GM23338 (cell line): ENCODE data around the gene PPFIA2. TPM values are rescaled to one million over a fixed set of nuclear protein-coding genes. Genes with fewer than 3 reads are reported as not detected.

Experiments used
- ATAC-seq: fragments of 200-7000 bp; cut with Tn5 transposase; 3 replicates; pipeline ENCODE4 v1.9.1; 2020
- DNase-seq: peaks from one replicate; pipeline ENCODE4 v3.0.0-alpha.2; 2015; ENCODE audit warnings: low spot score
- H2AFZ ChIP-seq: fragments of 200-600 bp; sonication (generic); 2 replicates; pipeline ENCODE4 v1.8.0; 2016; ENCODE audit warnings: antibody characterized with exemption, mild to moderate bottlenecking, moderate library complexity
- H3F3A ChIP-seq: fragments of 200-600 bp; sonication (generic); replicated peaks from 2 replicates; pipeline ENCODE4 v1.8.0; 2017; ENCODE audit warnings: antibody characterized with exemption, mixed run types, low read depth
- H3K27ac ChIP-seq: fragments of 200-600 bp; sonication (generic); 2 replicates; pipeline ENCODE4 v1.6.1; 2016; ENCODE audit warnings: low read depth
- H3K27me3 ChIP-seq: fragments of 200-600 bp; sonication (generic); 2 replicates; pipeline ENCODE4 v1.8.0; 2016; ENCODE audit warnings: mild to moderate bottlenecking, mixed run types, moderate library complexity; ENCODE audit not compliant: insufficient read depth
- H3K36me3 ChIP-seq: fragments of 200-600 bp; sonication (generic); 2 replicates; pipeline ENCODE4 v1.8.0; 2016; ENCODE audit warnings: mild to moderate bottlenecking; ENCODE audit not compliant: insufficient read depth
- H3K4me1 ChIP-seq: fragments of 200-600 bp; sonication (generic); 2 replicates; pipeline ENCODE4 v1.8.0; 2016; ENCODE audit warnings: mild to moderate bottlenecking, moderate library complexity; ENCODE audit not compliant: insufficient read depth
- H3K4me2 ChIP-seq: fragments of 200-600 bp; sonication (generic); 2 replicates; pipeline ENCODE4 v1.7.1; 2017; ENCODE audit warnings: mixed run types
- H3K4me3 ChIP-seq: fragments of 200-600 bp; sonication (generic); 2 replicates; pipeline ENCODE4 v1.6.1; 2016; ENCODE audit warnings: mixed run types
- H3K79me2 ChIP-seq: fragments of 200-600 bp; sonication (generic); replicated peaks from 2 replicates; pipeline ENCODE4 v1.8.0; 2017; ENCODE audit warnings: mild to moderate bottlenecking; ENCODE audit not compliant: insufficient read depth
- H3K9me2 ChIP-seq: fragments of 200-600 bp; sonication (generic); 2 replicates; pipeline ENCODE4 v1.8.0; 2017; ENCODE audit not compliant: insufficient read depth
- H4K20me1 ChIP-seq: fragments of 200-600 bp; sonication (generic); replicated peaks from 2 replicates; pipeline ENCODE4 v1.8.0; 2017; ENCODE audit warnings: mild to moderate bottlenecking; ENCODE audit not compliant: insufficient read depth
- H3K27ac Mint-ChIP-seq: 2 replicates; pipeline ENCODE4 v1.8.0; 2020; ENCODE audit warnings: inconsistent platforms, mild to moderate bottlenecking, moderate library complexity, mixed read lengths
- H3K27me3 Mint-ChIP-seq: 3 replicates; pipeline ENCODE4 v1.8.0; 2022; ENCODE audit warnings: low read depth, mild to moderate bottlenecking, moderate library complexity, mixed read lengths, inconsistent platforms; ENCODE audit not compliant: insufficient read depth, poor library complexity
- H3K36me3 Mint-ChIP-seq: 3 replicates; pipeline ENCODE4 v1.8.0; 2021; ENCODE audit warnings: low read depth, mild to moderate bottlenecking, inconsistent platforms, moderate library complexity, mixed read lengths
- H3K4me1 Mint-ChIP-seq: 3 replicates; pipeline ENCODE4 v1.8.0; 2020; ENCODE audit warnings: mild to moderate bottlenecking, inconsistent platforms, mixed read lengths
- H3K4me3 Mint-ChIP-seq: 3 replicates; pipeline ENCODE4 v1.8.0; 2021; ENCODE audit warnings: moderate library complexity, mild to moderate bottlenecking, inconsistent platforms, mixed read lengths
- H3K9me3 Mint-ChIP-seq: 3 replicates; pipeline ENCODE4 v1.8.0; 2020; ENCODE audit warnings: moderate library complexity, mild to moderate bottlenecking, inconsistent platforms, mixed read lengths
- CREB1 ChIP-seq: fragments of 250-450 bp; sonication (Bioruptor Pico); IDR thresholded peaks from 2 replicates; pipeline ENCODE4 v1.5.0; 2020; ENCODE audit warnings: low read depth, mild to moderate bottlenecking, moderate library complexity
- CTCF ChIP-seq, 2 experiments: fragments of 200-600 bp in 1 of 2; sonication (generic) in 1 of 2; conservative IDR thresholded peaks; 2 replicates each; pipeline versions ENCODE4 v1.5.1 to v1.6.1; 2016 to 2017; ENCODE audit warnings: antibody characterized with exemption in 2 of 2, low read depth in 2 of 2, mild to moderate bottlenecking in 2 of 2, moderate library complexity in 1 of 2
- ETS1 ChIP-seq: IDR thresholded peaks from 2 replicates; pipeline ENCODE4 v1.6.1; 2016; ENCODE audit warnings: antibody characterized with exemption
- EZH2 ChIP-seq: fragments of 200-600 bp; sonication (generic); IDR thresholded peaks from one replicate; pipeline ENCODE4 v1.8.0; 2017; ENCODE audit warnings: antibody characterized with exemption, mild to moderate bottlenecking, low read depth; ENCODE audit not compliant: unreplicated experiment
- EZH2phosphoT487 ChIP-seq: fragments of 200-600 bp; sonication (generic); IDR thresholded peaks from one replicate; pipeline ENCODE4 v1.8.1; 2018; ENCODE audit warnings: antibody characterized with exemption; ENCODE audit not compliant: unreplicated experiment
- JUNB ChIP-seq: IDR thresholded peaks from one replicate; pipeline ENCODE4 v1.6.1; 2016; ENCODE audit warnings: antibody characterized with exemption; ENCODE audit not compliant: unreplicated experiment
- NANOG ChIP-seq: IDR thresholded peaks from 2 replicates; pipeline ENCODE4 v1.6.1; 2016; ENCODE audit warnings: antibody characterized with exemption, borderline replicate concordance
- POLR2AphosphoS5 ChIP-seq: IDR thresholded peaks from 2 replicates; pipeline ENCODE4 v1.6.1; 2016; ENCODE audit warnings: antibody characterized with exemption, low read depth
- REST ChIP-seq: IDR thresholded peaks from one replicate; pipeline ENCODE4 v1.6.1; 2018; ENCODE audit warnings: antibody characterized with exemption; ENCODE audit not compliant: unreplicated experiment
- STAT1 ChIP-seq: IDR thresholded peaks from one replicate; pipeline ENCODE4 v1.6.1; 2016; ENCODE audit warnings: antibody characterized with exemption; ENCODE audit not compliant: unreplicated experiment
- ZNF114 ChIP-seq: fragments of 250-450 bp; sonication (Bioruptor Pico); IDR thresholded peaks from 2 replicates; pipeline ENCODE4 v1.5.0; 2020; ENCODE audit warnings: mild to moderate bottlenecking, moderate library complexity
- ZNF331 ChIP-seq: fragments of 250-450 bp; sonication (Bioruptor Pico); IDR thresholded peaks from 2 replicates; pipeline ENCODE4 v1.5.0; 2020; ENCODE audit warnings: low read depth, mild to moderate bottlenecking, moderate library complexity
- ZNF462 ChIP-seq: fragments of 250-450 bp; sonication (Bioruptor Pico); IDR thresholded peaks from 2 replicates; pipeline ENCODE4 v1.5.0; 2020; ENCODE audit warnings: mild to moderate bottlenecking, moderate library complexity
- polyA plus RNA-seq: library from polyadenylated mRNA; unstranded; fragments of >200 nt; fragmentation: Nextera tagmentation; extraction: Ambion mirVana; gene quantifications from 2 replicates; pipeline ENCODE4 v1.2.1, GENCODE V29; 2016
- total RNA-seq: library from RNA; depleted of rRNA; stranded (reverse); fragments of >200 nt; shearing (Covaris generic); gene quantifications from 2 replicates; pipeline ENCODE4 v1.2.3, GENCODE V29; 2014

The PPFIA2 gene
- total and polyA plus RNA-seq, 2 experiments from 2014 or later = 5.4 to 7.2 TPM

- TF ChIP-seq CTCF (conservative IDR thresholded peaks at IDR 0.05; ENCODE audit: low read depth in 2 of 2) = no peak
- TF ChIP-seq JUNB = no peak
- TF ChIP-seq EZH2phosphoT487 = no peak
- no peak for TF ChIP-seq STAT1
- no peak for TF ChIP-seq CREB1
- no peak for TF ChIP-seq ZNF462 (CRISPR knock-in tag)
- TF ChIP-seq NANOG = no peak
- TF ChIP-seq EZH2 = no peak
- TF ChIP-seq ZNF331 (CRISPR knock-in tag) = no peak
- TF ChIP-seq ETS1 = no peak
- no peak for TF ChIP-seq REST
- TF ChIP-seq POLR2AphosphoS5 = no peak
- TF ChIP-seq ZNF114 (CRISPR knock-in tag) = no peak
- Mint-ChIP-seq H3K27ac (no peak overlapping the region), H3K9me3 (no peaks in the 10 kb centered on the region), H3K4me3 (no peak overlapping the region), H3K36me3 (peaks cover 7% of the 10 kb centered on the region; the same call in 1 of the 3 replicates), H3K27me3 (no peaks in the 10 kb centered on the region), H3K4me1 (peaks cover 21% of the 10 kb centered on the region)
- Histone ChIP-seq H3K4me2 (no peak overlapping the region), H3K9me2 (no peaks in the 10 kb centered on the region), H3F3A (no peaks in the 10 kb centered on the region), H3K27me3 (no peaks in the 10 kb centered on the region), H3K36me3 (no peaks in the 10 kb centered on the region), H3K27ac (no peak overlapping the region), H3K4me1 (peaks cover 12% of the 10 kb centered on the region), H4K20me1 (no peaks in the 10 kb centered on the region), H3K79me2 (no peaks in the 10 kb centered on the region), H3K4me3 (no peak overlapping the region), H2AFZ (no peak overlapping the region)
- no peak for ATAC-seq
- no peak for DNase-seq
Observed at GRCh38 chr12:81253360-81253759, 505.8 kb downstream of the PPFIA2 start.
